ENCODE data around the gene MRAP2. TPM values are rescaled to one million over a fixed set of nuclear protein-coding genes. Genes with fewer than 3 reads are reported as not detected.
"Not testable (repeated sequence)": the region's sequence is repeated elsewhere in the genome, so short reads cannot be mapped to it uniquely, and the experiment has no call there.

MRAP2 gene
- polyA plus RNA-seq, 1 donor from 2014 or later: 1.0 TPM

GRCh38 chr6:84095156-84095555 is 61.6 kb downstream of the MRAP2 start:
- H3K27ac ChIP-seq (ENCODE audit: low read length): no peak overlapping the region
- H3K27me3 ChIP-seq (ENCODE audit: insufficient read depth, low read depth, low read length): no peaks in the 10 kb centered on the region
- H3K9me2 ChIP-seq (ENCODE audit: insufficient read depth, low read length): no peaks in the 10 kb centered on the region
- H3K4me2 ChIP-seq (ENCODE audit: low read length): no peak overlapping the region
- no peak for TF ChIP-seq SMC3 (conservative IDR thresholded peaks at IDR 0.05; ENCODE audit: poor library complexity)
- no peak for TF ChIP-seq TAF1 (IDR thresholded peaks at IDR 0.05; ENCODE audit: low read depth)
- no peak for TF ChIP-seq MXI1 (conservative IDR thresholded peaks at IDR 0.05; ENCODE audit: poor library complexity, severe bottlenecking)
- no peak for TF ChIP-seq REST (IDR thresholded peaks at IDR 0.05; ENCODE audit: borderline replicate concordance)
- TF ChIP-seq EZH2 (IDR thresholded peaks at IDR 0.05; ENCODE audit: borderline replicate concordance, insufficient read depth, low read length, poor library complexity, severe bottlenecking): no peak
- TF ChIP-seq RAD21 (conservative IDR thresholded peaks at IDR 0.05): no peak
- TF ChIP-seq POLR2AphosphoS5 (IDR thresholded peaks at IDR 0.05): no peak
- no peak for TF ChIP-seq CTCF (IDR thresholded peaks at IDR 0.05; ENCODE audit: poor library complexity, severe bottlenecking)
- TF ChIP-seq EP300 (conservative IDR thresholded peaks at IDR 0.05; ENCODE audit: poor library complexity, severe bottlenecking): no peak
- no peak overlapping the region for H3K4me3 ChIP-seq (ENCODE audit: low read length)
- H3F3A ChIP-seq (ENCODE audit: insufficient read depth, low read length, poor library complexity, severe bottlenecking): no peaks in the 10 kb centered on the region
- no peaks in the 10 kb centered on the region for H4K20me1 ChIP-seq (ENCODE audit: insufficient read depth)
- H3K36me3 ChIP-seq (ENCODE audit: insufficient read depth, low read length): no peaks in the 10 kb centered on the region
- no peaks in the 10 kb centered on the region for H3K79me2 ChIP-seq (replicated peaks; ENCODE audit: insufficient read depth, low read length)
- H3K9me3 ChIP-seq (ENCODE audit: low read length): no peaks in the 10 kb centered on the region
- no peak overlapping the region for H2AFZ ChIP-seq (ENCODE audit: low read depth, low read length)
- no peak overlapping the region for H3K9ac ChIP-seq (ENCODE audit: low read length)

GRCh38 chr6:84103029-84103428 is 69.5 kb downstream of the MRAP2 start:
- Histone ChIP-seq H3K79me2 (replicated peaks; ENCODE audit: insufficient read depth, low read length) (no peaks in the 10 kb centered on the region), H3K4me3 (ENCODE audit: low read length) (no peak overlapping the region), H3K36me3 (ENCODE audit: insufficient read depth, low read length) (no peaks in the 10 kb centered on the region), H4K20me1 (ENCODE audit: insufficient read depth) (no peaks in the 10 kb centered on the region), H2AFZ (ENCODE audit: low read depth, low read length) (no peak overlapping the region), H3K9ac (ENCODE audit: low read length) (no peak overlapping the region), H3K9me2 (ENCODE audit: insufficient read depth, low read length) (no peaks in the 10 kb centered on the region), H3K4me2 (ENCODE audit: low read length) (no peak overlapping the region), H3K27ac (ENCODE audit: low read length) (no peak overlapping the region), H3K27me3 (ENCODE audit: insufficient read depth, low read depth, low read length) (no peaks in the 10 kb centered on the region), H3F3A (ENCODE audit: insufficient read depth, low read length, poor library complexity, severe bottlenecking) (no peaks in the 10 kb centered on the region), H3K9me3 (ENCODE audit: low read length) (no peaks in the 10 kb centered on the region)
- TF ChIP-seq REST (IDR thresholded peaks at IDR 0.05; ENCODE audit: borderline replicate concordance): no peak
- no peak for TF ChIP-seq EP300 (conservative IDR thresholded peaks at IDR 0.05; ENCODE audit: poor library complexity, severe bottlenecking)
- TF ChIP-seq CTCF (IDR thresholded peaks at IDR 0.05; ENCODE audit: poor library complexity, severe bottlenecking): no peak
- no peak for TF ChIP-seq TAF1 (IDR thresholded peaks at IDR 0.05; ENCODE audit: low read depth)
- no peak for TF ChIP-seq MXI1 (conservative IDR thresholded peaks at IDR 0.05; ENCODE audit: poor library complexity, severe bottlenecking)
- no peak for TF ChIP-seq RAD21 (conservative IDR thresholded peaks at IDR 0.05)
- TF ChIP-seq SMC3 (conservative IDR thresholded peaks at IDR 0.05; ENCODE audit: poor library complexity): no peak
- TF ChIP-seq POLR2AphosphoS5 (IDR thresholded peaks at IDR 0.05): no peak
- TF ChIP-seq EZH2 (IDR thresholded peaks at IDR 0.05; ENCODE audit: borderline replicate concordance, insufficient read depth, low read length, poor library complexity, severe bottlenecking): no peak

- H3K9me3 ChIP-seq (ENCODE audit: low read length); H3K4me2 ChIP-seq (ENCODE audit: low read length); H3K9ac ChIP-seq (ENCODE audit: low read length); H3K4me3 ChIP-seq (ENCODE audit: low read length); H3K27me3 ChIP-seq (ENCODE audit: insufficient read depth, low read depth, low read length); H2AFZ ChIP-seq (ENCODE audit: low read depth, low read length); H3K9me2 ChIP-seq (ENCODE audit: insufficient read depth, low read length); H3K79me2 ChIP-seq (replicated peaks; ENCODE audit: insufficient read depth, low read length); H3K36me3 ChIP-seq (ENCODE audit: insufficient read depth, low read length); H3F3A ChIP-seq (ENCODE audit: insufficient read depth, low read length, poor library complexity, severe bottlenecking); H3K27ac ChIP-seq (ENCODE audit: low read length); H4K20me1 ChIP-seq (ENCODE audit: insufficient read depth): not testable (repeated sequence)
Measured at GRCh38 chr6:84105215-84105924, 71.8 kb downstream of the MRAP2 start.

Data from neural cell (in vitro differentiated cells).